Measurements from ENCODE around the gene NELL2. TPM values are rescaled to one million over a fixed set of nuclear protein-coding genes. Genes with fewer than 3 reads are reported as not detected.

NELL2 gene
- total RNA-seq, 1 experiment from 2014 or later: 32.7 TPM

- no peak for DNase-seq
- Histone ChIP-seq H2BK120ac (ENCODE audit: low read depth, low read length, poor library complexity, severe bottlenecking) (no peak overlapping the region), H3K27ac (ENCODE audit: insufficient read length, low read depth, low read length) (no peak overlapping the region), H2BK5ac (ENCODE audit: insufficient read length, low read length) (no peak overlapping the region), H4K20me1 (ENCODE audit: control insufficient read depth, insufficient read depth, insufficient read length) (no peaks in the 10 kb centered on the region), H3K4ac (ENCODE audit: low read depth, low read length) (no peak overlapping the region), H3K56ac (ENCODE audit: insufficient read length, low read depth, low read length) (no peak overlapping the region), H3T11ph (ENCODE audit: low read length) (no peak overlapping the region), H3K9me3 (ENCODE audit: control insufficient read depth, low read depth, low read length) (no peaks in the 10 kb centered on the region), H3K79me1 (ENCODE audit: insufficient read depth, low read depth, low read length, poor library complexity, severe bottlenecking) (peaks cover 2% of the 10 kb centered on the region), H3K79me2 (ENCODE audit: insufficient read depth, low read length) (peaks cover 2% of the 10 kb centered on the region; the same call in 1 of the 2 replicates), H2BK15ac (ENCODE audit: low read depth, low read length) (no peak overlapping the region), H3K4me1 (ENCODE audit: insufficient read depth, low read length) (no peaks in the 10 kb centered on the region), H3K9ac (ENCODE audit: extremely low read depth, insufficient read length, low read length) (no peak overlapping the region), H2AFZ (ENCODE audit: low read length) (no peak overlapping the region), H2BK20ac (ENCODE audit: low read depth, low read length, poor library complexity, severe bottlenecking) (no peak overlapping the region), H4K8ac (replicated peaks; ENCODE audit: insufficient read length, low read depth, low read length) (no peak overlapping the region), H3K18ac (ENCODE audit: insufficient read length, low read depth, low read length) (no peak overlapping the region), H3K23me2 (ENCODE audit: insufficient read length, low read depth, low read length, poor library complexity, severe bottlenecking) (no peaks in the 10 kb centered on the region), H3K14ac (ENCODE audit: insufficient read depth, low read length) (no peak overlapping the region), H3K4me2 (ENCODE audit: insufficient read depth, insufficient read length, low read length) (no peak overlapping the region), H2BK12ac (ENCODE audit: insufficient read length, low read depth, low read length) (no peak overlapping the region), H3K23ac (ENCODE audit: insufficient read length, low read depth, low read length) (no peak overlapping the region), H3K27me3 (ENCODE audit: insufficient read depth, low read length) (no peaks in the 10 kb centered on the region), H4K5ac (ENCODE audit: insufficient read length, low read depth, low read length) (no peak overlapping the region), H4K91ac (ENCODE audit: insufficient read length, low read depth, low read length) (no peak overlapping the region), H2AK5ac (ENCODE audit: insufficient read length, low read length) (no peak overlapping the region)
- H3K27me3 Mint-ChIP-seq (ENCODE audit: low read depth): no peaks in the 10 kb centered on the region
- H3K9me3 Mint-ChIP-seq: no peaks in the 10 kb centered on the region
- TF ChIP-seq CTCF (conservative IDR thresholded peaks at IDR 0.05): no peak
- no peak overlapping the region; a peak in 1 of 5 replicates for H3K4me3 Mint-ChIP-seq
- 0 out of 7 replicates have a peak overlapping the region, but pooled peaks of 1 of the 3 experiments have one; percentile 3 for H3K27ac Mint-ChIP-seq
- H3K4me1 Mint-ChIP-seq: peaks cover 7 to 8% of the 10 kb centered on the region in 2 experiments
- WGBS (ENCODE audit: extremely low coverage, insufficient read length, low lambda C conversion rate): no CpG with 5 or more reads among the region's 4 CpGs
- H3K36me3 Mint-ChIP-seq (ENCODE audit: insufficient read depth in 1 of 3, low read depth in 3 of 3): no peaks in the 10 kb centered on the region
Observed at GRCh38 chr12:44842669-44843068, 33.4 kb downstream of the NELL2 start.

Data from H9 (cell line).